ENCODE results near the gene LILRB4. TPM values are rescaled to one million over a fixed set of nuclear protein-coding genes. Genes with fewer than 3 reads are reported as not detected.

LILRB4 gene
- total RNA-seq, 3 donors from 2014 or later (not counting 1 experiment from before 2014, with no cell fraction given): 1.5 to 3.6 (median 2.5) TPM

DNA sequence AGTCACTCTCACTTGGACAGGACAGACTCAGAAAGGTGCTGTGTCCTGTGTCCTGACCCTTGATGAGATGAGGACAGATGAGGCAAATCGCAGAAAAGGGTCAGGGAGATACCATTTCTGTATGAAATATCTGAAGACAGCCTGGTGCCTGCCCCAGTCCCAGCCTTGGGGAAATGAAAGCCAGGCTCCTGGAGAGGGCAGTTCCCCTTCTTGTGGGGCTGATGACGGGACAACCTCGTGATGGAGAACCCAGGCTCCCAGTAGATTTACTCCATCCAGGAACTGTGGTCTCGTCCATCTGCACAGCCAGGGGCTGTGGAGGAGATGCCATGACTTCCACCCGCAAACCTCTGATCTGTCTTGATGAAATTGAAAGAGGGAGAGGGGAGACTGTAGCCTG is 18.7 kb upstream of the LILRB4 start:
- intact Hi-C loops (cut with micrococcal nuclease): no loop called here

DNA sequence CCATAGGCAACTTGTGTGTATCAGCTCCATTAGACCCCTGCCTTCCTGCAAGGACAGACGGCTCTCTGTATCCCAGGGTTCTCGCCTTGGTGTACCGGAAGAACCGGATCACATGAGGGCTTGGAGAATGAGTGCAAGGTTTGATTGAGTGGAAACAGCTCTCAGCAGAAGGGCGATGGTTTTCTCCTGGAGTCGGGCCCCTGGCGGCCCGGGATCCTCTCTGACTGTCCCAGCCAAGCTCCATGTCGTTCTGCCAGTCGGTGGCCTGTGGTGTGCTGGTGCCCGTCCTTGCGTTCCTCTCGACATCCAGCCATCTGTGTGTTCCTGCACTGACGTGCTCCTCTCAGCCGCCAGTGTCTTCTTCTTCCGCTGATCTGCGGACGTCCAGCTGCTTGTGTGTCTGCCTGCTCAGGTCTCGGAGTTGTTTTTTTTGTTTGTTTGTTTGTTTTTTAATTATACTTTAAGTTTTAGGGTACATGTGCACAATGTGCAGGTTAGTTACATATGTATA is 16.4 kb upstream of the LILRB4 start:
- intact Hi-C loops (cut with micrococcal nuclease): no loop called here
- ATAC-seq (no peak), DNase-seq (no peak)
- Mint-ChIP-seq H3K9me3 (no peaks in the 10 kb centered on the region), H3K27me3 (ENCODE audit: low read depth in 2 of 2) (peaks cover 20 to 34% of the 10 kb centered on the region in 2 donors), H3K4me3 (no peak overlapping the region), H3K27ac (no peak overlapping the region), H3K4me1 (peaks cover 5 to 6% of the 10 kb centered on the region in 2 donors), H3K36me3 (no peaks in the 10 kb centered on the region)
- H3K27ac ChIP-seq (ENCODE audit: low read length): no peak overlapping the region
- H3K27me3 ChIP-seq (ENCODE audit: control insufficient read depth, insufficient read depth, low read length): no peaks in the 10 kb centered on the region
- 94% methylated on average over 19 of the region's 19 CpGs for WGBS (ENCODE audit: insufficient coverage)
- H3K4me3 ChIP-seq (ENCODE audit: low read length): no peak overlapping the region
- H3K4me1 ChIP-seq (ENCODE audit: control insufficient read depth, insufficient read depth, low read length): no peaks in the 10 kb centered on the region
- no peak for TF ChIP-seq CTCF (IDR thresholded peaks at IDR 0.05)
- H3K9me3 ChIP-seq (ENCODE audit: control insufficient read depth, insufficient read depth, low read length): no peaks in the 10 kb centered on the region
- no peaks in the 10 kb centered on the region for H3K36me3 ChIP-seq (ENCODE audit: control insufficient read depth, insufficient read depth, low read length)

More for the DNA sequence above, 18.7 kb upstream of the LILRB4 start:
- 65% methylated on average over 4 of the region's 5 CpGs for WGBS (ENCODE audit: insufficient coverage)
- H3K9me3 Mint-ChIP-seq: no peaks in the 10 kb centered on the region
- no peak overlapping the region for H3K27ac ChIP-seq (ENCODE audit: low read length)
- no peaks in the 10 kb centered on the region for H3K36me3 Mint-ChIP-seq
- no peak for ATAC-seq
- H3K4me1 Mint-ChIP-seq: peaks cover 5 to 6% of the 10 kb centered on the region in 2 donors
- H3K9me3 ChIP-seq (ENCODE audit: control insufficient read depth, insufficient read depth, low read length): no peaks in the 10 kb centered on the region
- no peaks in the 10 kb centered on the region for H3K4me1 ChIP-seq (ENCODE audit: control insufficient read depth, insufficient read depth, low read length)
- no peak for TF ChIP-seq CTCF (IDR thresholded peaks at IDR 0.05)
- no peaks in the 10 kb centered on the region for H3K27me3 ChIP-seq (ENCODE audit: control insufficient read depth, insufficient read depth, low read length)
- no peak overlapping the region for H3K27ac Mint-ChIP-seq
- H3K27me3 Mint-ChIP-seq (ENCODE audit: low read depth in 2 of 2): peaks cover 27 to 48% of the 10 kb centered on the region in 2 donors
- no peak for DNase-seq
- no peaks in the 10 kb centered on the region for H3K36me3 ChIP-seq (ENCODE audit: control insufficient read depth, insufficient read depth, low read length)
- H3K4me3 ChIP-seq (ENCODE audit: low read length): no peak overlapping the region
- no peak overlapping the region for H3K4me3 Mint-ChIP-seq

DNA sequence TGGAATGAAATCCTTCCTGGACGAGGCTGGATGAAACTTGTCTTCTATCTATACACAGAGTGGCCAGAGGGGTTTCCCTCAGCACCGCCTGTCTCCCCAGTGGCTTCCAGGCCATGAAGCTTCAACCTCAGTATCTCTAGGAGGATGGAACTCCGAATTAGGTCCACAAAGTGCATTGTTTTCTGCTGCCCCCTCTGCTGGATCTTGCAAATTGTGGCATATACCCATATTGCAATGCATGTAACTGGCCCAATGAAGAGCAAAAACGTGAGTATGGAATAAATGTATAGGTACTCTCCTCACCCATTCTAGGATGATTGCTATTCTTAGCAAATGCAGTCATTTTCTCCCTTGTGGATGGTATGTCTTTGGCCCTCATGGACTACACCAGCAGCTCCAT is 14.7 kb upstream of the LILRB4 start:
- H3K36me3 ChIP-seq (ENCODE audit: control insufficient read depth, insufficient read depth, low read length): no peaks in the 10 kb centered on the region
- intact Hi-C loops (cut with micrococcal nuclease): no loop called here
- 60% methylated on average over 4 of the region's 4 CpGs for WGBS (ENCODE audit: insufficient coverage)
- no peaks in the 10 kb centered on the region for H3K4me1 ChIP-seq (ENCODE audit: control insufficient read depth, insufficient read depth, low read length)
- peaks cover 3% of the 10 kb centered on the region for H3K27me3 ChIP-seq (ENCODE audit: control insufficient read depth, insufficient read depth, low read length)
- no peaks in the 10 kb centered on the region for H3K9me3 ChIP-seq (ENCODE audit: control insufficient read depth, insufficient read depth, low read length)
- no peak overlapping the region for H3K4me3 Mint-ChIP-seq
- H3K4me3 ChIP-seq (ENCODE audit: low read length): no peak overlapping the region
- no peaks in the 10 kb centered on the region for H3K9me3 Mint-ChIP-seq
- no peak overlapping the region for H3K27ac Mint-ChIP-seq
- DNase-seq (peak in 1 of 2 donors; percentile 16), ATAC-seq (no peak)
- TF ChIP-seq CTCF (IDR thresholded peaks at IDR 0.05): no peak
- H3K27me3 Mint-ChIP-seq (ENCODE audit: low read depth in 2 of 2): peaks cover 17 to 33% of the 10 kb centered on the region in 2 donors
- H3K4me1 Mint-ChIP-seq: peaks cover 3 to 6% of the 10 kb centered on the region in 2 donors
- H3K36me3 Mint-ChIP-seq: no peaks in the 10 kb centered on the region
- H3K27ac ChIP-seq (ENCODE audit: low read length): no peak overlapping the region

- Mint-ChIP-seq H3K4me3 (no peak overlapping the region), H3K27ac (no peak overlapping the region), H3K36me3 (no peaks in the 10 kb centered on the region), H3K9me3 (no peaks in the 10 kb centered on the region), H3K4me1 (peaks cover 4 to 6% of the 10 kb centered on the region in 2 donors), H3K27me3 (ENCODE audit: low read depth in 2 of 2) (peaks cover 12 to 23% of the 10 kb centered on the region in 2 donors)
- no peaks in the 10 kb centered on the region for H3K9me3 ChIP-seq (ENCODE audit: control insufficient read depth, insufficient read depth, low read length)
- H3K4me1 ChIP-seq (ENCODE audit: control insufficient read depth, insufficient read depth, low read length): no peaks in the 10 kb centered on the region
- no peak overlapping the region for H3K27ac ChIP-seq (ENCODE audit: low read length)
- no peak for ATAC-seq
- TF ChIP-seq CTCF (IDR thresholded peaks at IDR 0.05): no peak
- H3K27me3 ChIP-seq (ENCODE audit: control insufficient read depth, insufficient read depth, low read length): peaks cover 3% of the 10 kb centered on the region
- 87% methylated on average over 6 of the region's 6 CpGs for WGBS (ENCODE audit: insufficient coverage)
- no peaks in the 10 kb centered on the region for H3K36me3 ChIP-seq (ENCODE audit: control insufficient read depth, insufficient read depth, low read length)
- no peak for DNase-seq
- no peak overlapping the region for H3K4me3 ChIP-seq (ENCODE audit: low read length)
- intact Hi-C loops (cut with micrococcal nuclease): loop anchor here (10.0 kb wide), 1 partner anchor 505 kb away; the partner anchor contains the start of gene TNNI3
Measured at GRCh38 chr19:54650108-54650655, 12.6 kb upstream of the LILRB4 start.
